Measurements from ENCODE around the gene C1orf53.

GRCh38 chr1:197912739-197913494, 10.5 kb downstream of the C1orf53 start:
- TF ChIP-seq POLR2A (IDR thresholded peaks at IDR 0.05; ENCODE audit: low read depth) = no peak
- TF ChIP-seq CTCF (IDR thresholded peaks at IDR 0.05) = no peak
- TF ChIP-seq EP300 (IDR thresholded peaks at IDR 0.05) = no peak
- TF ChIP-seq POLR2AphosphoS5 (IDR thresholded peaks at IDR 0.05) = no peak
